ENCODE data around the gene RPP38. TPM values are rescaled to one million over a fixed set of nuclear protein-coding genes. Genes with fewer than 3 reads are reported as not detected.

The RPP38 gene, protein sequence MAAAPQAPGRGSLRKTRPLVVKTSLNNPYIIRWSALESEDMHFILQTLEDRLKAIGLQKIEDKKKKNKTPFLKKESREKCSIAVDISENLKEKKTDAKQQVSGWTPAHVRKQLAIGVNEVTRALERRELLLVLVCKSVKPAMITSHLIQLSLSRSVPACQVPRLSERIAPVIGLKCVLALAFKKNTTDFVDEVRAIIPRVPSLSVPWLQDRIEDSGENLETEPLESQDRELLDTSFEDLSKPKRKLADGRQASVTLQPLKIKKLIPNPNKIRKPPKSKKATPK
- total RNA-seq = 10 to 100 TPM in 1 of 2 donors, 1 to 10 TPM in 1; 10.0 to 11.2 TPM
- long read RNA-seq, donor 1, partial matches to known transcripts = 3 of 12 reads
- long read RNA-seq, donor 1, other reads (novel, unspliced or antisense) = 4 of 12 reads
- long read RNA-seq, donor 2, transcript RPP38-203 (2 exons, 1,030 nt) = major isoform, 11 of 33 reads
- long read RNA-seq, donor 2, transcript RPP38-207 (2 exons, 1,537 nt) = minor isoform, 8 of 33 reads
- long read RNA-seq, donor 2, transcript RPP38-204 (3 exons, 1,296 nt) = minor isoform, 5 of 33 reads
- long read RNA-seq, donor 2, partial matches to known transcripts = 3 of 33 reads
- long read RNA-seq, donor 2, other reads (novel, unspliced or antisense) = 3 of 33 reads

DNA sequence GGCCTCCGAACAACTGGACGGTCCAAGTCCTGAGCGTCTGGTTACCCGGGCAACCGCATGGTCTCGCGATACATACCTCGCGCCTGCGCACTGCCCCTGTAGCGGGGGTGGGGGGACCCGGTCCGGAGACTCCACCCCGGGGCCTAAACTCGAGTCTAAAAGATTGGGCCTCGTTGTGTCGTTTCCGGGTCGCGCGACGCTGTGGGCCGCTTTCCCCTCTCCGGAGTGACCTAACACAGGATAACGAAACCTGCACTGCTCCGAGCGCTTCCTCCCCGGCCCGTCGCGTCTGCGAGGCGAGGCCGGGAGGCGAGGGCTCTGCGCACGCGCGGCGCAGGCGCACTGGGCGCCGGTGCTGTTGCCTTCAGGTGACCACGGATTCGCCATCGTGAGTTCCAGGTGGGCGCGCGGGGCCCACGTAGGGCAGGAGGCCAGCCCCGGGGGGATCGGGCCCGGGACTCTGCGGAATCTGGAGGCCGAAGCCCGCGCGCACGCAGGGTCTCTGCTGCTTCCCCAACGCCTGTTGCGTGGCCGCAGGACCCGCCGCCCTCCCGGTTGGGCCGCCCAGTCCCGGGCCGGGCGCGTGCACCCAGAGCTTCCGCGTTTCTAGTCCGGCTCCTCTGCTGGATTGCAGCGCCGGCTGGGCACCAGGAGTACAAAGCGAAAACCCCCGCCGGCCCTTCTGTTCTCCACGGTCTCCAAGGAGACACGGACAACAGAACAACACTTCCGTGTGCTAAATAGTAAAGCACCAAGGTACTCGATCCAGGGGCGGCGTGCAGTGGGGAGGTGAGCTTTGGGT lies at the start of gene RPP38:
Gene RPP38 (plus strand): TSS at position 345 of the 802 bp plus-strand sequence. CDS start 5,960 bp downstream, outside the sequence.
- intact Hi-C loops (cut with DNase I) = loop anchor here in 1 of 2 donors (5.0 kb wide), 1 partner anchor 145 kb away; the partner anchor contains the start of gene DCLRE1C
- DNase-seq (ENCODE audit: low spot score) = peak; percentile 99

DNA sequence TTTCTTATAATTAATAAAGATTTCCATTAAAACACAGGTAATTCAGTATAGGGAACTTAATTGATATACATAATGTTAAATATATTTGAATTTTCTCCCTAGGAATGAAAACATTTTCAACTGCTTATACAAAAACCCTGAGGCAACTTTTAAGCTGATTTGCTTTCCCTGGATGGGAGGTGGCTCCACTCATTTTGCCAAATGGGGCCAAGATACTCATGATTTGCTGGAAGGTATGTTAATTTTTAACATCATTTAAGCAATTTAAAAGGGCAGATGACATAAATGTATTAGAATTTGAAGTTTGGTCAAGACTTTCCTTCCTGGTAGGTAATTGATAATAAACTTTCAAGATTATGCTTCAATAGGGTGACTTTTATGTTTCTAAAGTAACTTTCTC lies 47.6 kb upstream of the RPP38 start:
- DNase-seq (ENCODE audit: low spot score) = no peak
- intact Hi-C loops (cut with DNase I) = no loop called here

DNA sequence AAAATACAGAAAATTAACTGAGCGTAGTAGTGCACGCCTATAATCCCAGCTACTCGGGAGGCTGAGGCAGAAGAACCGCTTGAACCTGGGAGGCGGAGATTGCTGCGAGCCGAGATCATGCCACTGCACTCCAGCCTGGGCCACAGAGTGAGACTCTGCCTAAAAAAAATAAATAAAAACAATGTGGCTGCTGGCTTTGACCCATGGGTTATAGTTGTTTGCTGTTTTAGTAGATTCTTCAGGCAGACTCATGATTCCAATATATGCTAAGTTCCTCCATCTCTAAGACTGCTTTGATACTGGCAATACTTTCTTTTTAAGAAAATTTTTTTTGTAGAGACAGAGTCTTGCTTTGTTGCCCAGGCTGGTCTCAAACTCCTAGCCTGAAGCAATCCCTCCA lies 45.0 kb upstream of the RPP38 start:
- no peak for DNase-seq (ENCODE audit: low spot score)
- intact Hi-C loops (cut with DNase I) = no loop called here

DNA sequence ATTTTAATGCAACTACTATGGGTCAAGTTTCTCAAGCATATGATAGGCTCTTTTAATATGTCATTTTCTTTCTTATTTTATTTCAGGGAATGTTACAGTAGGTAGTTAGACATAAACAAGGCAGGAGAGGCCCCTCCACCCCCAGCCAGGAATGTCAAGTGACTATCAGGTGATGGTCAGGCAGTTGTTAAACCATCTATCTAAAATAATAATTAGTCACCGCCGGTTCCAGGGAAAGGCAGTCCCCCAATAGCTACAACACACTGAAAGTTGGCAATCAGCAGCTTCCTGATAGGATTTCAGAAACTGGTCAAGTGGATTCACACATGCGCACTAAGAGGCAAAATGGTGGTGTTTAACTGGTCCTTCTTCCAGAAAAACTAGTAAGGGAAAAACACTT lies 44.1 kb upstream of the RPP38 start:
- no peak for DNase-seq (ENCODE audit: low spot score)
- intact Hi-C loops (cut with DNase I) = no loop called here

DNA sequence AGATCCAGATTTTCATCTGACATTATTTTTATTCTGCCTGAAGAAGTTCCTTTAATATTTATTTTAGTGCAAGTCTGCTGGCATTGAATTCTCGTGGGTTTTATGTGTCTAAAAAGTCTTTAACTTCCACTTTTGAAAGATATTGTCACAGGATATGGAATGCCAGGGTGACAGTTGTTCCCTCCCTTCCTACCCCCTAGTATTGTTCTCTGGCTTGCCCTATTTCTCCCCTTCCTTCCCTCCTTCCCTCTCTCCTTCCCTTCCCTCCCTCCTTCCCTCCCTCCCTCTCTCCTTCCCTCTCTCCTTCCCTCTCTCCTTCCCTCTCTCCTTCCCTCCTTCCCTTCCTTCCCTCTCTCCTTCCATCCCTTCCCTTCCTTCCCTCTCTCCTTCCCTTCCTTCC lies 38.5 kb upstream of the RPP38 start:
- intact Hi-C loops (cut with DNase I) = no loop called here
- no peak for DNase-seq (ENCODE audit: low spot score)

DNA sequence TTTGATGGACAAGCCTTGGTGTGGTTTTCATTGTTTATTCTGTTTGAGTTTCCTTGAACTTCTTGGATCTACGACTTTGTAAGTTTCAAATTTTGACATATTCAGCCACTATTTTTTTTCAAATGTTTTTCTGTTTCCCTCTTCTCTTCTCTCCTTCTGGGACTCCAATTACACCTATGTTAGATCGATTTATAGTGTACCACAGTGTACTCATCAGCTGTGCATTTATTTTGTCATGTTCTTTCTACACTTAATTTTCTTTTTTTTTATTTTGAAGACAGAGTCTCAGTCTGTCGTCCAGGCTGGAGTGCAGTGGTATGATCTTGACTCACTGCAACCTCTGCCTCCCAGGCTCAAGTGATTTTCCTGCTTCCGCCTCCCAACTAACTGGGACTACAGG lies 37.2 kb upstream of the RPP38 start:
- intact Hi-C loops (cut with DNase I) = no loop called here
- no peak for DNase-seq (ENCODE audit: low spot score)

DNA sequence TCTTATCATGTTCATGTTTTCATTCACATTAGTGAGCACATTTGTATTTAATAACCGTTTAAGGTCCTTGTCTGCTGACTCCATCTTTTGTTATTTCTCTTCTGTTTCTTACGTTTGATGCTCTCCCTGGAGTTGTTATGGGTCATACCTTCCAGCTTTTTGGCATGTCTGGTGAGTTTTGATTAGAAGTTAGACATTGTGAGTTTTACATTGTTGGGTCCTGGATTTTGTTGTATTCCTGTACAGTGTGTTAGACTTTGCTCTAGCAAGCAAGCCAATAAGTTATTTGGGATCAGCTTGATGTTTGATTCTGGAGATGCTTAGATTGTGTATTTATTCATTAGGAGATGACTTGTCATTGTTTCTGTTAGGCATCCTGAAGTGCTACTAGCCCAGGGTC lies 36.5 kb upstream of the RPP38 start:
- DNase-seq (ENCODE audit: low spot score) = no peak
- intact Hi-C loops (cut with DNase I) = no loop called here

DNA sequence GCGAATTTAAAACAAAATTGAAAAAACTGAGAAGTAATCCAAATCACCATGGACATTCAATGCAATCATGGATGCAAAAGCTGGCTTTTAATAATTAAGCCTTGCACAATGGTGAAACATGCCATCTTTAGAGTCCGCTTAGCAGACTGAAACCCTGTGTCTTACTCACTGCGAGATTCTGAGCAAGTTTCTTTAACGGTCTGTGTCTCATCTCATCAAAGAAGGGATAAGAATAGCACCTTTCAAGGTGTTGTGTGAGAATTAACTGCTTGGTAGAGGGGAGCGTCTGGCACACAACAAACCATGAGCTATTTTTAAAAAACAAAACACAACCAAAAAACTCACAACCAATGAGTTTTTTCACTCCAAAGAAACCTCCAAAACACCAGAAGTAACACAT lies 30.0 kb upstream of the RPP38 start:
- intact Hi-C loops (cut with DNase I) = no loop called here
- no peak for DNase-seq (ENCODE audit: low spot score)

DNA sequence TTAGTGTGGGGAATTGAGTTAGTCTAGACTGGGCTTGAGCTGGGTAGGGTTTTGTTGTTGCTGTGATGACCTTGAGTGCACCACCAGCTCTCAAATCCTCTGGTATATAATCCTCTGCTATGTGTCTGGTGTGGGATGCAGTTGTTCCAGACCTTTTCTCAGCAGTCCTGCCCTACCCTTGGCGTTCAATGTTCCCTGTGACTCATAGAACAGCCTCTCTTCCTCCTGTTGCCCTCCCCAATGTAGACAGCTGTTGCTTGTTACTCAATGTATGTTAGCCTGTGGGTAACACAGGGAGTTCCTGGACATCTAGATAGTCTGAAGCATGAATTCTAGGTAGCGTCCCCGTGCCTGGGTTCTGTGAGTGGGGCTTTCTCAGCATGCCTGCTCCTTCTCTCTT lies 28.4 kb upstream of the RPP38 start:
- intact Hi-C loops (cut with DNase I) = no loop called here
- DNase-seq (ENCODE audit: low spot score) = no peak

DNA sequence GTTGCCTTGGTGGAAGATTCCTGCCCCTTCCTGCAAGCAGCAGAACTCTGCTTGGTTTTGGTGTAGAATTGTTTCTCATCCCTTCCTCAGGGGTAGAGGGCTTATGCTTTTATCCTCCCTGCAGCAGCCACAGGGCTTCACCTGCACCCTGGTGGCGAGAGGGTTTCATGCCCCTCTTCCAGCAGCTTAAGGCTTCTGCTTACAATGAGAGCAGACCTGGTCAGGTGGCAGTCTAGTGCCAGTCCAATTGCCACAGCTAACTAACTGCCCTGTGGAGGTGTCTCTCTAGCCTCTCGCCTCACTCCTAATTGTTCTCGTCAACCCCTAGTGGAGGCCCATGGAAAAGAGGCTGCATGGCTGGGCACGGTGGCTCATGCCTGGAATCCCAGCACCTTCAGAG lies 27.9 kb upstream of the RPP38 start:
- intact Hi-C loops (cut with DNase I) = no loop called here
- DNase-seq (ENCODE audit: low spot score) = no peak

DNA sequence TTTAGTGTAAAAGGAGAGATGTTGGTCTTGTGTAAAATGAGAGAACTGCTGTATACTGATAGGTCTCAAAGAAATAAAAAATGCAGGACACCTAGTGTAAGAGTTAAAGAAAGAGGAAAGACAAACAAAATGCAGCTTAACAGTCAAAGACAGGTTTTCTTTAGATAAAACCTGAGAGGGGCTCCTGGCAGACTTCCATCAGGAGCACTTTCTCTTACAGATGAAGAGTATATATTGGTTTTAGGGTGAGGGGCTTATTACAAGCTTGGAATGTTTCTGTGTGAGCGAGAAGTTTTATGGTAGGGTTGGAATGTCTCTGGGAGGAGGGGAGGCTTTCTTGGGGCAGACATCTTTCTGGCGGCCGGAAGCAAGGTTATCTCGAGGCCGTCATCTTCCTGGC lies 24.8 kb upstream of the RPP38 start:
- no peak for DNase-seq (ENCODE audit: low spot score)
- intact Hi-C loops (cut with DNase I) = no loop called here

DNA sequence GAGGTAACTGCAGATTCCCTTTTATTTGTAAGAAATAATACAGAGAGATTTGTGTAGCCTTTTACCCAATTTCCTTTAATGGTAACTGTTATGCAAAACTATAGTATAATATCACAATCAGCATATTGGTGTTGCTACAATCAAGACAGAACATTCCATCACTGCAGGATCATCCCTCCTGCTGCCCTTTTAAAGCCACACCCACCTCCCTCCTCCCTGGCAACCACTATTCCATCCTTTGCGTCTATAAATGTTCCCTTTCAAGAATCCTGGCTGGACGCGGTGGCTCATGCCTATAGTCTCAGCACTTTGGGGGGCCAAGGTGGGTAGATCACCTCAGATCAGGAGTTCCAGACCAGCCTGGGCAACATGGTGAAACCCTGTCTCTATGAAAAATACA lies 21.7 kb upstream of the RPP38 start:
- DNase-seq (ENCODE audit: low spot score) = no peak
- intact Hi-C loops (cut with DNase I) = no loop called here

DNA sequence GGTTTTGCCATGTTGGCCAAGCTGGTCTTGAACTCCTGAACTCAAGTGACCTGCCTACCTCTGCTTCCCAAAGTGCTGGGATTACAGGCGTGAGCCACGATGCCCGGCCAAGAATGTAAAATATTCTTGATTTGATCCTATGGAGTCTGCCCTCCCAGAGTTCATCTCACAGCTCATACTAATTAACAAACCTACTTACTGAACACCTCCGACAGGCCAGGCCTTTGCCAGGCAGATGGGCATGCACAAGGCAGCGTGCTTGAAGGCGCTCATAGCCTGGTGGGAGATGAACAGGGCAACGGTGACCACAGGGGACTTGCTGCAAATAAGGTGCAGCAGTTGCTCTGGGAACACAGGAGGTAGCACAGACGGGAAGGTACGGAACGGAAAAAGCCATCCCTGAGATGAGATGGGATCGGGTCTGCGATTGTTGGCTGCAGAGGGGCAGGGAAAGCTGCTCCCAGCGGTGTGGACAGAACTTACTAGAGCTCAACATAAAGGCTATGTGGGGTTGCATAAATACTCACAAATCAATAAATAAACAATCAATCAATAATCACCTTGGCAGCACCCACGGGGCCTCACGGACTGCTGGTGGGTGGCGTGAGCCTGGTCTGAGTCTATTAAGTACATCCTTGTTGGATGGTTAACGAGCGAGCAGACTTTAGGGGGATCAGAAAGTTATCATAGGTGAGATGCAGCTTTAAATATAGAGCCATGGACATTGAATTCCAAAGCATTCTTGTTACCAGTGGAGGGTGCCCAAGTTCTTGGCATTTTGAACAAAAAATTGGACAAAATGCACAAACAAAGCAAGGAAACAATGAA lies 13.3 kb upstream of the RPP38 start:
- intact Hi-C loops (cut with DNase I) = no loop called here
- no peak for DNase-seq (ENCODE audit: low spot score)

DNA sequence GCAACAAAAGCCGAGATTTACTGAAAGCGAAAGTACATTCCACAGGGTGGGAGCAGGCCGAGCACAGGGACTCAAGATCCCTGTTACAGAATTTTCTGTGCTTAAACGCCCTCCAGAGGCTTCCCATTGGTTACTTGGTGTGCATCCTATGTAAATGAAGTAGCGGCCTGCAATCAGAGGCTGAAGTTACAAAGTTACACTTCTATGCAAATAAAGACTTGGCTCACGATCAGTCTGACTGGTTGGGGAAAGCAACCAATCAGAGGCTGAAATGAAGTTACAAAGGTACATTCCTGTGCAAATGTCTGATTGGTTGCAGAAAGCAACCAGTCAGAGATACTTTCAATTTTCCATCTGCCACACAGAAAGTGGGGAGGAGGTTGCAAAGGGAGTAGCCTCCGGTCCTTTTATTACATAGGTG lies 12.6 kb upstream of the RPP38 start:
- intact Hi-C loops (cut with DNase I) = no loop called here
- DNase-seq (ENCODE audit: low spot score) = no peak

DNA sequence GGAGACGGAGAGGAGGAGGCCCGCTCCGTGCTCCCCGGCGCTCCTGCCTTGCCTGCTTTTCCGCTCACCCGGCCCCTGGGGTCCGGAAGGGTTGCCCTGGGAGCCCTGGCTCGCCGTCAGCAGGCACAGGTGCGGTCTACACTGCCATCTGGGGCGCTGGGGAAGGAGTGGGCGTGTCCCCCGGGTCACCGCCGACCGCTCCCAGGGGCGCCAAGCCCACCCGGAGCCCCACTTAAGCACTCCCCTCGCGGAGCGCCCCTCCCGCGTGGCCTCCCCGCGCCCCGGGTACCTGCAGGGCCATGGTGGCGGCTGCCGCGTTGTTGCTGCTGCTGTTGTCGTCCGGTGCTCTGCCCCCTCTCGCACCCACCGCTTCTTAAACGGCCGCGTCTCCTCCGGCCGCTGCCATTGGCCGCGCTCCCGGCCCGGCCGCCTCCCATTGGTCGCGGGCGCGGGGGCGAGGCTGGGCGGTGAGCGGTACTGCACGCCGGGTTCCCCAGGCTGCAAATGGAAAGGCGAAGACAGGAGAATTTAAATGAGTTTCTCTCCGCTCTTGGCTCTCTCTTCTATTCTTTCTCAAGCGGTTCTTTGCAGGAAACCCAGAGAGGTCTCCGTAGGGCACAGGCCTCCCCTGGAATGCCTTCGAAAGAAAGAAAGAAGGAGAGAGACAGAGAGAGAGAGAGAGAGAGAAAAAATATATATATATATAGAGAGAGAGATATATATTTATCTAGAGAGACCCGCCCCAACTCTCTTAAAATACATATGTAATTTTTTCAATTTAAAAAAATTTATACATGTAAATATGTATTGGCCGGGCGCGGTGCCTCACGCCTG lies 8.5 kb upstream of the RPP38 start, which contains the start of gene ACBD7:
Gene ACBD7 (minus strand): TSS at position 349 of the 834 bp plus-strand sequence. CDS start 48 bp downstream, at position 301.
- DNase-seq (ENCODE audit: low spot score) = peak; percentile 92
- intact Hi-C loops (cut with DNase I) = no loop called here

DNA sequence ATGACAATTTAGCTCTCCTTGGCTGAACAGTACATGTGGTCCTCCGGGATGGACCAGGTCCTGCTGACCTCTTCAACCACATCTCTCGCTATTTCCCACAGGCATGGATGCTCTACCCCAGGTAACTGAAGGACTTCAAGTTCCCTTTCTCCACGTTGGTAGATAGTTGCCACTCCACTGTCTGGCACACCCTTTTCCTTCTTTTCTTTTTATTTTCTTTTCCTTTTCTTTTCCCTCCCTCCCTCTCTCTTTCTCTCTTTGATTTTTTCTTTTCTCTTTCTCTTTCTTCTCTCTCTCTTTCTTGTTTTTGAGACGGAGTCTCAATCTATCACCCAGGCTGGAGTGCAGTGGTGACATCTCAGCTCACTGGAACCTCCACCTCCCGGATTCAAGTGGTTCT lies 5.7 kb upstream of the RPP38 start:
- DNase-seq (ENCODE audit: low spot score) = no peak
- intact Hi-C loops (cut with DNase I) = no loop called here

DNA sequence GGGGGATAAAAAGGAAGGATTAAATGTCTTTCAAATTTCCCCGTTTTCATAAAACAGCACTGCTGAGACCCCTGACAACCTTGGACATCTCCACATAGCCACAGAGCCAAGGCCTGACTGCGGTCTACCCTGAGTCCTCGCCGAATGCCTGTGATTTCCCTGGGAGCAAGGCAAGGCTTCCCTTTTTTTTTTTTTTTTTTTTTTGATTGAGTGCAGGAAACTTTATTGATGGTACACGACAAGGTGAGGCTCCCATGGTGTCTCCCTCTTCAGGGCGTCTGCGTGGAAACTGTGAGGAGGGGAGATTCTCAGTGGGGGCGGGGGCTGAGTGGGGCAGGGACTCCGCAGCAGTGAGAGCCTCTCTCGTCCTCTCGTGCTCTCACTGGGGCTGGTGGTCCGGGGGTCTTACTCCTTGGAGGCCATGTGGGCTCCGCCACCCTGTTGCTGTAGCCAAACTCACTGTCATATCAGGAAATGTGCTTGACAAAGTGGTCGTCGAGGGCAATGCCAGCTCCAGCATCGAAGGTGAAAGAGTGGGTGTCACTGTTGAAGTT lies 4.2 kb upstream of the RPP38 start:
- DNase-seq (ENCODE audit: low spot score) = no peak
- intact Hi-C loops (cut with DNase I) = no loop called here

DNA sequence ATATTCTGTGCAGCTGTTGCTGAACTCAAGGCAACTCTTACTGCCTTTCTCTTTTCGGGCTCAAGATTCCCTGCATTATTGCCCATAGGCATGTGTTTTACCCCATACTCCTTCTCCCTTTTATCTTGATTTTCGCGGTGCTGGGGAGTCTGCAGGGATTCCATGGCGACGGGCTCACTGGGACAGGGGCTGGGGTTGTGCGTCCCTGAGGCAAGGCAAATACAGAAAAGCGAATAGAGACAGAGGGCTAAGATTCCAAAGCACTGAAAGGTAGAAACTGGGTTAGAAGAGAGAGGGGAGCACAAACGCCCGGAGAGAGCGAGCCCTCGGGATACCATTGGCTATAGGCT lies 519 bp upstream of the RPP38 start:
- intact Hi-C loops (cut with DNase I) = loop anchor here in 1 of 2 donors (5.0 kb wide), 1 partner anchor 144 kb away; the partner anchor contains the start of gene DCLRE1C
- no peak for DNase-seq (ENCODE audit: low spot score)
